Mammary epithelial cell (primary cell): ENCODE data around the gene DCDC2C.

Experiments used
- CTCF ChIP-seq, 2 donors: IDR thresholded peaks in 1 of 2; conservative IDR thresholded peaks in 1 of 2; 2 replicates each; pipeline ENCODE4 v1.5.1; 2011 to 2012; ENCODE audit warnings: inconsistent platforms in 2 of 2, low read length in 2 of 2, mild to moderate bottlenecking in 2 of 2, control low read depth in 1 of 2, low read depth in 1 of 2; ENCODE audit not compliant: insufficient read depth in 1 of 2; ENCODE audit errors: extremely low read depth in 1 of 2
- EZH2 ChIP-seq: IDR thresholded peaks from 2 replicates; pipeline ENCODE4 v1.6.1; 2012; ENCODE audit warnings: low read length, inconsistent platforms, borderline replicate concordance

- no peak for TF ChIP-seq CTCF (conservative IDR thresholded peaks at IDR 0.05 in 1 of 2, IDR thresholded peaks at IDR 0.05 in 1 of 2; ENCODE audit: extremely low read depth in 1 of 2, insufficient read depth in 1 of 2, low read depth in 1 of 2, low read length in 2 of 2)
- TF ChIP-seq EZH2, result no peak
Measured at GRCh38 chr2:3830796-3831195, 127.4 kb downstream of the DCDC2C start.
